ENCODE results near the gene LRIT3.
A peak's percentile ranks its signal among the peaks of the same experiment; 100 is the strongest.
"Not testable (repeated sequence)": the region's sequence is repeated elsewhere in the genome, so short reads cannot be mapped to it uniquely, and the experiment has no call there.

Gene LRIT3

GRCh38 chr4:109848501-109848900, 594 bp downstream of the LRIT3 start:
- no peak for DNase-seq (ENCODE audit: low read depth)

- DNase-seq (ENCODE audit: low read depth) = no peak
Observed at GRCh38 chr4:109850601-109851000, 2.7 kb downstream of the LRIT3 start.

- not testable (repeated sequence) for DNase-seq (ENCODE audit: low read depth)
Observed at GRCh38 chr4:109859426-109860300, 11.8 kb downstream of the LRIT3 start.

- DNase-seq (ENCODE audit: low read depth) = no peak
Observed at GRCh38 chr4:109861271-109861670, 13.4 kb downstream of the LRIT3 start.

- no peak for DNase-seq (ENCODE audit: low read depth)
Observed at GRCh38 chr4:109861916-109862511, 14.1 kb downstream of the LRIT3 start.

GRCh38 chr4:109864134-109864533, 16.2 kb downstream of the LRIT3 start:
- no peak for DNase-seq (ENCODE audit: low read depth)

- DNase-seq (ENCODE audit: low read depth) = no peak
Observed at GRCh38 chr4:109870061-109870460, 22.2 kb downstream of the LRIT3 start.

- no peak for DNase-seq (ENCODE audit: low read depth)
Observed at GRCh38 chr4:109872065-109872464, 24.2 kb downstream of the LRIT3 start.

- DNase-seq (ENCODE audit: low read depth) = no peak
Observed at GRCh38 chr4:109872950-109873656, 25.2 kb downstream of the LRIT3 start.

- DNase-seq (ENCODE audit: low read depth) = peak; percentile 3
Observed at GRCh38 chr4:109873791-109874514, 26.0 kb downstream of the LRIT3 start.

GRCh38 chr4:109875106-109875505, 27.2 kb downstream of the LRIT3 start:
- DNase-seq (ENCODE audit: low read depth) = no peak

GRCh38 chr4:109875553-109875952, 27.6 kb downstream of the LRIT3 start:
- DNase-seq (ENCODE audit: low read depth) = not testable (repeated sequence)

- DNase-seq (ENCODE audit: low read depth) = no peak
Observed at GRCh38 chr4:109876634-109877265, 28.8 kb downstream of the LRIT3 start.

GRCh38 chr4:109877400-109877799, 29.5 kb downstream of the LRIT3 start:
- no peak for DNase-seq (ENCODE audit: low read depth)

- DNase-seq (ENCODE audit: low read depth) = no peak
Observed at GRCh38 chr4:109878355-109878754, 30.4 kb downstream of the LRIT3 start.

- DNase-seq (ENCODE audit: low read depth) = no peak
Observed at GRCh38 chr4:109879081-109879480, 31.2 kb downstream of the LRIT3 start.

- no peak for DNase-seq (ENCODE audit: low read depth)
Observed at GRCh38 chr4:109879636-109880314, 31.9 kb downstream of the LRIT3 start.

- no peak for DNase-seq (ENCODE audit: low read depth)
Observed at GRCh38 chr4:109886303-109886702, 38.4 kb downstream of the LRIT3 start.

- DNase-seq (ENCODE audit: low read depth) = no peak
Observed at GRCh38 chr4:109887071-109887470, 39.2 kb downstream of the LRIT3 start.

- no peak for DNase-seq (ENCODE audit: low read depth)
Observed at GRCh38 chr4:109890076-109890475, 42.2 kb downstream of the LRIT3 start.

All from GM04503 (cell line).